ENCODE results near the gene ECE1.

The ECE1 gene

GRCh38 chr1:21289700-21290545, at the start of gene ECE1:
TSS of gene ECE1 (minus strand) at chr1:21290463. CDS start at chr1:21290414, 49 bp downstream.
- no peaks in the 10 kb centered on the region for H4K20me1 ChIP-seq (ENCODE audit: low read depth, low read length)
- H3F3A ChIP-seq (ENCODE audit: insufficient read depth) = peaks cover 55% of the 10 kb centered on the region
- H3K27ac ChIP-seq (ENCODE audit: low read depth, low read length) = peak within 1 kb of the TSS; percentile 97
- H2AFZ ChIP-seq (ENCODE audit: low read depth, low read length, severe bottlenecking) = no peak within 1 kb of the TSS
- H3K9ac ChIP-seq (ENCODE audit: low read length) = peak within 1 kb of the TSS; percentile 64
- TF ChIP-seq CTCF (IDR thresholded peaks at IDR 0.05; ENCODE audit: insufficient read depth, low read length, poor library complexity, severe bottlenecking) = no peak
- TF ChIP-seq EZH2phosphoT487 (conservative IDR thresholded peaks at IDR 0.05; ENCODE audit: low read length) = no peak
- no peaks in the 10 kb centered on the region for H3K27me3 ChIP-seq (ENCODE audit: low read length)
- H3K9me2 ChIP-seq (replicated peaks; ENCODE audit: insufficient read depth, low read length) = no peaks in the 10 kb centered on the region
- H3K79me2 ChIP-seq (ENCODE audit: insufficient read depth, low read length) = peaks cover 11% of the 10 kb centered on the region
- peak within 1 kb of the TSS; percentile 90 for H3K4me2 ChIP-seq (ENCODE audit: low read depth, low read length, poor library complexity, severe bottlenecking)
- H3K4me3 ChIP-seq (ENCODE audit: insufficient read depth, low read length, poor library complexity, severe bottlenecking) = peak within 1 kb of the TSS; percentile 56
- H3K9me3 ChIP-seq (ENCODE audit: insufficient read depth, low read length) = no peaks in the 10 kb centered on the region
- 0 out of 2 replicates have a peak, but pooled peaks cover 3% of the 10 kb centered on the region for H3K36me3 ChIP-seq (ENCODE audit: low read length)

- Histone ChIP-seq H4K20me1 (ENCODE audit: low read depth, low read length) (no peaks in the 10 kb centered on the region), H3K9ac (ENCODE audit: low read length) (no peak overlapping the region), H3F3A (ENCODE audit: insufficient read depth) (peaks cover 24% of the 10 kb centered on the region), H3K79me2 (ENCODE audit: insufficient read depth, low read length) (peaks cover 90% of the 10 kb centered on the region), H3K27ac (ENCODE audit: low read depth, low read length) (peak overlapping the region; percentile 95; the same call in 1 of the 2 replicates), H3K9me3 (ENCODE audit: insufficient read depth, low read length) (no peaks in the 10 kb centered on the region), H3K36me3 (ENCODE audit: low read length) (no peaks in the 10 kb centered on the region), H3K9me2 (replicated peaks; ENCODE audit: insufficient read depth, low read length) (no peaks in the 10 kb centered on the region), H2AFZ (ENCODE audit: low read depth, low read length, severe bottlenecking) (no peak overlapping the region), H3K27me3 (ENCODE audit: low read length) (no peaks in the 10 kb centered on the region), H3K4me3 (ENCODE audit: insufficient read depth, low read length, poor library complexity, severe bottlenecking) (no peak overlapping the region), H3K4me2 (ENCODE audit: low read depth, low read length, poor library complexity, severe bottlenecking) (no peak overlapping the region)
- no peak for TF ChIP-seq EZH2phosphoT487 (conservative IDR thresholded peaks at IDR 0.05; ENCODE audit: low read length)
- TF ChIP-seq CTCF (IDR thresholded peaks at IDR 0.05; ENCODE audit: insufficient read depth, low read length, poor library complexity, severe bottlenecking) = no peak
These were observed 49.3 kb upstream of the ECE1 start for GRCh38 chr1:21339356-21340229.

- no peak overlapping the region for H3K4me2 ChIP-seq (ENCODE audit: low read depth, low read length, poor library complexity, severe bottlenecking)
- 0 out of 2 replicates have a peak overlapping the region, but pooled peaks have one; percentile 48 for H3K9ac ChIP-seq (ENCODE audit: low read length)
- TF ChIP-seq EZH2phosphoT487 (conservative IDR thresholded peaks at IDR 0.05; ENCODE audit: low read length) (no peak), CTCF (IDR thresholded peaks at IDR 0.05; ENCODE audit: insufficient read depth, low read length, poor library complexity, severe bottlenecking) (no peak)
These were observed 48.5 kb upstream of the ECE1 start for GRCh38 chr1:21338573-21339355.

More at GRCh38 chr1:21338573-21339355, 48.5 kb upstream of the ECE1 start:
- Histone ChIP-seq H3F3A (ENCODE audit: insufficient read depth) (peaks cover 31% of the 10 kb centered on the region), H3K36me3 (ENCODE audit: low read length) (no peaks in the 10 kb centered on the region), H3K9me3 (ENCODE audit: insufficient read depth, low read length) (no peaks in the 10 kb centered on the region), H2AFZ (ENCODE audit: low read depth, low read length, severe bottlenecking) (no peak overlapping the region), H3K27me3 (ENCODE audit: low read length) (no peaks in the 10 kb centered on the region), H3K9me2 (replicated peaks; ENCODE audit: insufficient read depth, low read length) (no peaks in the 10 kb centered on the region), H3K4me3 (ENCODE audit: insufficient read depth, low read length, poor library complexity, severe bottlenecking) (no peak overlapping the region), H4K20me1 (ENCODE audit: low read depth, low read length) (no peaks in the 10 kb centered on the region), H3K79me2 (ENCODE audit: insufficient read depth, low read length) (peaks cover 90% of the 10 kb centered on the region), H3K27ac (ENCODE audit: low read depth, low read length) (peak overlapping the region; percentile 95)

Measured in SU-DHL-6 (cell line).